Measurements from ENCODE around the gene AUTS2.

- TF ChIP-seq CTCF (IDR thresholded peaks at IDR 0.05 in 2 of 3, conservative IDR thresholded peaks at IDR 0.05 in 1 of 3; ENCODE audit: insufficient read depth in 2 of 3, low read depth in 1 of 3, low read length in 3 of 3) (no peak), NR2C1 (IDR thresholded peaks at IDR 0.05) (no peak), NR2C1 (tag; IDR thresholded peaks at IDR 0.05) (no peak)
These were observed 47.4 kb downstream of the AUTS2 start for GRCh38 chr7:69645683-69646082.
